ENCODE results near the gene LPAR4. TPM values are rescaled to one million over a fixed set of nuclear protein-coding genes. Genes with fewer than 3 reads are reported as not detected.

Gene LPAR4
- total RNA-seq (under 1 TPM in 1 of 2 donors, not detected in 1; 0.23 TPM), total RNA-seq (0 reads per million in 2 donors)

GRCh38 chrX:78747489-78747888 lies at the start of gene LPAR4:
LPAR4 (plus strand) TSS chrX:78747720; CDS start chrX:78754870, 7,150 bp downstream.
- peaks cover 2% of the 10 kb centered on the region for H3K4me1 Mint-ChIP-seq
- peaks cover 9% of the 10 kb centered on the region for H3K27me3 Mint-ChIP-seq
- DNase-seq: no peak
- ATAC-seq: no peak
- H3K4me3 Mint-ChIP-seq: no peak within 1 kb of the TSS
- no peak within 1 kb of the TSS for H3K27ac Mint-ChIP-seq
- H3K36me3 Mint-ChIP-seq (ENCODE audit: low read depth): no peaks in the 10 kb centered on the region
- H3K9me3 ChIP-seq (ENCODE audit: control insufficient read depth, low read length, poor library complexity, severe bottlenecking): no peaks in the 10 kb centered on the region

GRCh38 chrX:78706071-78706470 lies 41.4 kb upstream of the LPAR4 start:
- Mint-ChIP-seq H3K4me3 (no peak overlapping the region), H3K4me1 (peaks cover 2% of the 10 kb centered on the region), H3K27ac (no peak overlapping the region), H3K27me3 (no peaks in the 10 kb centered on the region), H3K36me3 (ENCODE audit: low read depth) (no peaks in the 10 kb centered on the region)
- ATAC-seq (no peak), DNase-seq (no peak)
- no peaks in the 10 kb centered on the region for H3K9me3 ChIP-seq (ENCODE audit: control insufficient read depth, low read length, poor library complexity, severe bottlenecking)

- no peak for DNase-seq
- no peak overlapping the region for H3K4me3 Mint-ChIP-seq
These were observed 39.3 kb upstream of the LPAR4 start for GRCh38 chrX:78708262-78708661.

GRCh38 chrX:78708816-78709215 lies 38.7 kb upstream of the LPAR4 start:
- ATAC-seq (no peak), DNase-seq (no peak)
- H3K9me3 ChIP-seq (ENCODE audit: control insufficient read depth, low read length, poor library complexity, severe bottlenecking): no peaks in the 10 kb centered on the region
- no peak overlapping the region for H3K4me3 Mint-ChIP-seq
- peaks cover 2% of the 10 kb centered on the region for H3K36me3 Mint-ChIP-seq (ENCODE audit: low read depth)
- no peak overlapping the region for H3K27ac Mint-ChIP-seq
- peaks cover 8% of the 10 kb centered on the region for H3K27me3 Mint-ChIP-seq
- H3K4me1 Mint-ChIP-seq: peaks cover 2% of the 10 kb centered on the region

More at GRCh38 chrX:78708262-78708661, 39.3 kb upstream of the LPAR4 start:
- Mint-ChIP-seq H3K27ac (no peak overlapping the region), H3K4me1 (peaks cover 2% of the 10 kb centered on the region), H3K36me3 (ENCODE audit: low read depth) (peaks cover 2% of the 10 kb centered on the region), H3K27me3 (peaks cover 4% of the 10 kb centered on the region)
- H3K9me3 ChIP-seq (ENCODE audit: control insufficient read depth, low read length, poor library complexity, severe bottlenecking): no peaks in the 10 kb centered on the region
- no peak for ATAC-seq

- Mint-ChIP-seq H3K27me3 (peaks cover 8% of the 10 kb centered on the region), H3K4me1 (peaks cover 2% of the 10 kb centered on the region), H3K4me3 (no peak overlapping the region), H3K27ac (no peak overlapping the region), H3K36me3 (ENCODE audit: low read depth) (peaks cover 2% of the 10 kb centered on the region)
- ATAC-seq (no peak), DNase-seq (no peak)
- H3K9me3 ChIP-seq (ENCODE audit: control insufficient read depth, low read length, poor library complexity, severe bottlenecking): no peaks in the 10 kb centered on the region
These were observed 37.3 kb upstream of the LPAR4 start for GRCh38 chrX:78710171-78710570.

GRCh38 chrX:78712336-78712735 lies 35.2 kb upstream of the LPAR4 start:
- Mint-ChIP-seq H3K27ac (no peak overlapping the region), H3K36me3 (ENCODE audit: low read depth) (peaks cover 2% of the 10 kb centered on the region), H3K4me3 (no peak overlapping the region), H3K4me1 (peaks cover 2% of the 10 kb centered on the region), H3K27me3 (peaks cover 8% of the 10 kb centered on the region)
- DNase-seq (no peak), ATAC-seq (no peak)
- no peaks in the 10 kb centered on the region for H3K9me3 ChIP-seq (ENCODE audit: control insufficient read depth, low read length, poor library complexity, severe bottlenecking)

- Mint-ChIP-seq H3K27ac (no peak overlapping the region), H3K36me3 (ENCODE audit: low read depth) (peaks cover 2% of the 10 kb centered on the region), H3K27me3 (no peaks in the 10 kb centered on the region), H3K4me1 (no peaks in the 10 kb centered on the region), H3K4me3 (no peak overlapping the region)
- H3K9me3 ChIP-seq (ENCODE audit: control insufficient read depth, low read length, poor library complexity, severe bottlenecking): no peaks in the 10 kb centered on the region
- DNase-seq (no peak), ATAC-seq (no peak)
These were observed 22.2 kb upstream of the LPAR4 start for GRCh38 chrX:78725287-78725686.

GRCh38 chrX:78746496-78746895 lies 1.0 kb upstream of the LPAR4 start:
- Mint-ChIP-seq H3K4me1 (peaks cover 2% of the 10 kb centered on the region), H3K27ac (no peak overlapping the region), H3K36me3 (ENCODE audit: low read depth) (no peaks in the 10 kb centered on the region), H3K4me3 (no peak overlapping the region), H3K27me3 (peaks cover 9% of the 10 kb centered on the region)
- no peaks in the 10 kb centered on the region for H3K9me3 ChIP-seq (ENCODE audit: control insufficient read depth, low read length, poor library complexity, severe bottlenecking)
- ATAC-seq (no peak), DNase-seq (no peak)

GRCh38 chrX:78747971-78748370 lies 451 bp downstream of the LPAR4 start:
- Mint-ChIP-seq H3K36me3 (ENCODE audit: low read depth) (no peaks in the 10 kb centered on the region), H3K27ac (no peak overlapping the region), H3K4me1 (peaks cover 2% of the 10 kb centered on the region), H3K4me3 (no peak overlapping the region), H3K27me3 (peaks cover 9% of the 10 kb centered on the region)
- DNase-seq (no peak), ATAC-seq (no peak)
- H3K9me3 ChIP-seq (ENCODE audit: control insufficient read depth, low read length, poor library complexity, severe bottlenecking): no peaks in the 10 kb centered on the region

- H3K36me3 Mint-ChIP-seq (ENCODE audit: low read depth): no peaks in the 10 kb centered on the region
- ATAC-seq: no peak
These were observed 1.3 kb downstream of the LPAR4 start for GRCh38 chrX:78748846-78749245.

GRCh38 chrX:78753571-78753970 lies 6.1 kb downstream of the LPAR4 start:
- no peak overlapping the region for H3K4me3 Mint-ChIP-seq
- no peaks in the 10 kb centered on the region for H3K36me3 Mint-ChIP-seq (ENCODE audit: low read depth)
- H3K27me3 Mint-ChIP-seq: no peaks in the 10 kb centered on the region
- H3K9me3 ChIP-seq (ENCODE audit: control insufficient read depth, low read length, poor library complexity, severe bottlenecking): no peaks in the 10 kb centered on the region
- no peak for ATAC-seq
- no peak overlapping the region for H3K27ac Mint-ChIP-seq
- H3K4me1 Mint-ChIP-seq: peaks cover 2% of the 10 kb centered on the region
- no peak for DNase-seq

More at GRCh38 chrX:78748846-78749245, 1.3 kb downstream of the LPAR4 start:
- no peak overlapping the region for H3K27ac Mint-ChIP-seq
- peaks cover 2% of the 10 kb centered on the region for H3K4me1 Mint-ChIP-seq
- no peak for DNase-seq
- H3K4me3 Mint-ChIP-seq: no peak overlapping the region
- no peaks in the 10 kb centered on the region for H3K9me3 ChIP-seq (ENCODE audit: control insufficient read depth, low read length, poor library complexity, severe bottlenecking)
- peaks cover 9% of the 10 kb centered on the region for H3K27me3 Mint-ChIP-seq

- DNase-seq (no peak), ATAC-seq (peak; percentile 12)
- H3K4me3 Mint-ChIP-seq: no peak overlapping the region
- no peaks in the 10 kb centered on the region for H3K9me3 ChIP-seq (ENCODE audit: control insufficient read depth, low read length, poor library complexity, severe bottlenecking)
- H3K27me3 Mint-ChIP-seq: no peaks in the 10 kb centered on the region
- no peaks in the 10 kb centered on the region for H3K36me3 Mint-ChIP-seq (ENCODE audit: low read depth)
- no peak overlapping the region for H3K27ac Mint-ChIP-seq
- no peaks in the 10 kb centered on the region for H3K4me1 Mint-ChIP-seq
These were observed 7.4 kb downstream of the LPAR4 start for GRCh38 chrX:78754917-78755316.

- no peak for ATAC-seq
- Mint-ChIP-seq H3K4me1 (no peaks in the 10 kb centered on the region), H3K27ac (no peak overlapping the region), H3K36me3 (ENCODE audit: low read depth) (no peaks in the 10 kb centered on the region), H3K27me3 (no peaks in the 10 kb centered on the region), H3K4me3 (no peak overlapping the region)
- no peaks in the 10 kb centered on the region for H3K9me3 ChIP-seq (ENCODE audit: control insufficient read depth, low read length, poor library complexity, severe bottlenecking)
- no peak for DNase-seq
These were observed 11.6 kb downstream of the LPAR4 start for GRCh38 chrX:78759081-78759480.

GRCh38 chrX:78769101-78769755 lies 21.7 kb downstream of the LPAR4 start:
- Mint-ChIP-seq H3K27ac (no peak overlapping the region), H3K4me1 (no peaks in the 10 kb centered on the region), H3K36me3 (ENCODE audit: low read depth) (no peaks in the 10 kb centered on the region), H3K4me3 (no peak overlapping the region), H3K27me3 (no peaks in the 10 kb centered on the region)
- no peak for ATAC-seq
- DNase-seq: no peak
- no peaks in the 10 kb centered on the region for H3K9me3 ChIP-seq (ENCODE audit: control insufficient read depth, low read length, poor library complexity, severe bottlenecking)
